Progenitor cell of endocrine pancreas (in vitro differentiated cells): ENCODE data around the gene ADAMTS10. TPM values are rescaled to one million over a fixed set of nuclear protein-coding genes. Genes with fewer than 3 reads are reported as not detected.

ENCODE experiments used
- DNase-seq: peaks from one replicate; pipeline ENCODE4 v3.0.0; 2021; ENCODE audit warnings: low spot score; ENCODE audit not compliant: unreplicated experiment
- H3K27ac Mint-ChIP-seq: 2 replicates; pipeline ENCODE4 v1.8.0; 2021; ENCODE audit warnings: mild to moderate bottlenecking, moderate library complexity, mixed read lengths
- H3K27me3 Mint-ChIP-seq: 2 replicates; pipeline ENCODE4 v1.8.0; 2021; ENCODE audit warnings: mixed read lengths
- H3K36me3 Mint-ChIP-seq: 2 replicates; pipeline ENCODE4 v1.8.0; 2022; ENCODE audit warnings: mixed read lengths; ENCODE audit not compliant: insufficient read depth
- H3K4me1 Mint-ChIP-seq: 2 replicates; pipeline ENCODE4 v1.8.0; 2021; ENCODE audit warnings: low read depth, mixed read lengths
- H3K4me3 Mint-ChIP-seq: 2 replicates; pipeline ENCODE4 v1.8.0; 2021; ENCODE audit warnings: low read depth, mild to moderate bottlenecking, moderate library complexity, mixed read lengths
- H3K9me3 Mint-ChIP-seq: 2 replicates; pipeline ENCODE4 v1.8.0; 2021; ENCODE audit warnings: low read depth, mixed read lengths
- CTCF ChIP-seq: fragments of 200-600 bp; sonication (generic); IDR thresholded peaks from one replicate; pipeline ENCODE4 v1.5.0; 2021; ENCODE audit warnings: antibody characterized with exemption, mild to moderate bottlenecking; ENCODE audit not compliant: unreplicated experiment
- total RNA-seq: library from RNA; stranded (reverse); gene quantifications from 2 replicates; pipeline ENCODE4 v1.2.1, GENCODE V29; 2021

ADAMTS10 gene
- total RNA-seq, 1 donor from 2014 or later = 53.0 TPM

- H3K36me3 Mint-ChIP-seq = no peaks in the 10 kb centered on the region
Observed at GRCh38 chr19:8552810-8553209, 57.7 kb downstream of the ADAMTS10 start.

GRCh38 chr19:8550070-8550469 is 60.4 kb downstream of the ADAMTS10 start:
- no peak for DNase-seq
- TF ChIP-seq CTCF = no peak
- Mint-ChIP-seq H3K9me3 (no peaks in the 10 kb centered on the region), H3K27ac (no peak overlapping the region), H3K4me1 (peaks cover 1% of the 10 kb centered on the region), H3K4me3 (no peak overlapping the region), H3K36me3 (peaks cover 5% of the 10 kb centered on the region), H3K27me3 (no peaks in the 10 kb centered on the region)

More at GRCh38 chr19:8552810-8553209, 57.7 kb downstream of the ADAMTS10 start:
- no peaks in the 10 kb centered on the region for H3K9me3 Mint-ChIP-seq
- H3K27ac Mint-ChIP-seq = peak overlapping the region; percentile 34
- no peak for TF ChIP-seq CTCF
- no peak overlapping the region for H3K4me3 Mint-ChIP-seq
- no peak for DNase-seq
- no peaks in the 10 kb centered on the region for H3K27me3 Mint-ChIP-seq
- peaks cover 1% of the 10 kb centered on the region for H3K4me1 Mint-ChIP-seq

GRCh38 chr19:8545743-8546142 is 64.8 kb downstream of the ADAMTS10 start:
- H3K9me3 Mint-ChIP-seq = no peaks in the 10 kb centered on the region
- no peaks in the 10 kb centered on the region for H3K4me1 Mint-ChIP-seq
- no peak for DNase-seq
- H3K27ac Mint-ChIP-seq = no peak overlapping the region
- H3K4me3 Mint-ChIP-seq = no peak overlapping the region
- H3K27me3 Mint-ChIP-seq = no peaks in the 10 kb centered on the region
- TF ChIP-seq CTCF = no peak
- peaks cover 5% of the 10 kb centered on the region for H3K36me3 Mint-ChIP-seq

GRCh38 chr19:8544168-8544567 is 66.3 kb downstream of the ADAMTS10 start:
- H3K4me1 Mint-ChIP-seq = no peaks in the 10 kb centered on the region
- peaks cover 5% of the 10 kb centered on the region for H3K36me3 Mint-ChIP-seq
- H3K4me3 Mint-ChIP-seq = no peak overlapping the region
- no peak overlapping the region for H3K27ac Mint-ChIP-seq
- H3K9me3 Mint-ChIP-seq = no peaks in the 10 kb centered on the region
- H3K27me3 Mint-ChIP-seq = no peaks in the 10 kb centered on the region
- no peak for DNase-seq
- TF ChIP-seq CTCF = no peak

- DNase-seq = no peak
- no peak overlapping the region for H3K27ac Mint-ChIP-seq
- TF ChIP-seq CTCF = no peak
- no peaks in the 10 kb centered on the region for H3K9me3 Mint-ChIP-seq
- peaks cover 2% of the 10 kb centered on the region for H3K36me3 Mint-ChIP-seq
- no peak overlapping the region for H3K4me3 Mint-ChIP-seq
- H3K4me1 Mint-ChIP-seq = no peaks in the 10 kb centered on the region
- no peaks in the 10 kb centered on the region for H3K27me3 Mint-ChIP-seq
Observed at GRCh38 chr19:8539621-8540149, 70.8 kb downstream of the ADAMTS10 start.
